WTC11 (cell line): Measurements from ENCODE around the gene RWDD2A. TPM values are rescaled to one million over a fixed set of nuclear protein-coding genes. Genes with fewer than 3 reads are reported as not detected.

ENCODE experiments used
- ATAC-seq: fragments of 200-7000 bp; cut with Tn5 transposase; 2 replicates; pipeline ENCODE4 v1.10.0; 2021; ENCODE audit warnings: mild to moderate bottlenecking, moderate library complexity
- CTCF ChIA-PET: fragments of 300-600 bp; sonication (Branson Sonifier 250); formaldehyde crosslinking; loops from one replicate; lab custom pipeline; 2021; ENCODE audit warnings: antibody characterized with exemption; lab: Charles Lee
- POLR2A ChIA-PET: fragments of 350-600 bp; sonication (Branson Sonifier 250); formaldehyde crosslinking; loops from one replicate; lab custom pipeline; 2021; ENCODE audit warnings: antibody characterized with exemption; lab: Charles Lee
- DNase-seq: peaks from one replicate; pipeline ENCODE4 v3.0.0; 2021; ENCODE audit warnings: low spot score
- H3K27ac Mint-ChIP-seq: 2 replicates; pipeline ENCODE4 v1.8.0; 2021; ENCODE audit warnings: mixed read lengths
- H3K27me3 Mint-ChIP-seq: 2 replicates; pipeline ENCODE4 v1.8.0; 2021; ENCODE audit warnings: low read depth, mild to moderate bottlenecking, moderate library complexity, mixed read lengths
- H3K36me3 Mint-ChIP-seq: 2 replicates; pipeline ENCODE4 v1.8.0; 2021; ENCODE audit warnings: mixed read lengths
- H3K4me1 Mint-ChIP-seq: 2 replicates; pipeline ENCODE4 v1.8.0; 2022; ENCODE audit warnings: mixed read lengths
- H3K4me3 Mint-ChIP-seq: 2 replicates; pipeline ENCODE4 v1.8.0; 2021; ENCODE audit warnings: mild to moderate bottlenecking, moderate library complexity, mixed read lengths
- H3K9me3 Mint-ChIP-seq: 2 replicates; pipeline ENCODE4 v1.8.0; 2021; ENCODE audit warnings: mixed read lengths
- CBFB ChIP-seq: sonication (generic); formaldehyde crosslinking; IDR thresholded peaks from 2 replicates; pipeline ENCODE4 v1.8.1; 2022; ENCODE audit warnings: mild to moderate bottlenecking, low read depth, missing genetic modification reagents
- EMX1 ChIP-seq: fragments of 250-450 bp; sonication (Bioruptor Pico); IDR thresholded peaks from 2 replicates; pipeline ENCODE4 v1.8.0; 2021; ENCODE audit warnings: mild to moderate bottlenecking
- FOXK1 ChIP-seq: sonication (generic); formaldehyde crosslinking; IDR thresholded peaks from 2 replicates; pipeline ENCODE4 v1.8.0; 2022; ENCODE audit warnings: mild to moderate bottlenecking, moderate library complexity, missing genetic modification reagents
- IRF2 ChIP-seq: sonication (generic); formaldehyde crosslinking; IDR thresholded peaks from 2 replicates; pipeline ENCODE4 v1.8.0; 2022; ENCODE audit warnings: low read depth, missing genetic modification reagents, borderline replicate concordance
- JAZF1 ChIP-seq: fragments of 250-450 bp; sonication (Bioruptor Pico); IDR thresholded peaks from 2 replicates; pipeline ENCODE4 v1.9.0; 2021; ENCODE audit warnings: moderate library complexity, mild to moderate bottlenecking, inconsistent platforms
- MYBL2 ChIP-seq: sonication (generic); formaldehyde crosslinking; IDR thresholded peaks from 2 replicates; pipeline ENCODE4 v1.8.1; 2023; ENCODE audit warnings: mild to moderate bottlenecking, moderate library complexity, missing genetic modification reagents
- TEAD4 ChIP-seq: sonication (generic); formaldehyde crosslinking; IDR thresholded peaks from 2 replicates; pipeline ENCODE4 v1.8.0; 2022; ENCODE audit warnings: mild to moderate bottlenecking, missing genetic modification reagents
- ZNF416 ChIP-seq: fragments of 250-450 bp; sonication (Bioruptor Pico); IDR thresholded peaks from 2 replicates; pipeline ENCODE4 v1.9.0; 2021; ENCODE audit warnings: mild to moderate bottlenecking, inconsistent platforms
- total RNA-seq: library from RNA; stranded (reverse); gene quantifications from 3 replicates; pipeline ENCODE4 v1.2.3, GENCODE V29; 2021
- TF ChIP-seq, protein P1 (sequence below): fragments of 250-450 bp; sonication (Bioruptor Pico); conservative IDR thresholded peaks from 2 replicates; pipeline ENCODE4 v1.9.0; 2021; ENCODE audit warnings: mild to moderate bottlenecking
- TF ChIP-seq, protein P2 (sequence below): sonication (generic); formaldehyde crosslinking; IDR thresholded peaks from 2 replicates; pipeline ENCODE4 v1.8.0; 2022; ENCODE audit warnings: missing genetic modification reagents
- TF ChIP-seq, protein P3 (sequence below): sonication (generic); formaldehyde crosslinking; conservative IDR thresholded peaks from 2 replicates; pipeline ENCODE4 v1.8.1; 2023; ENCODE audit warnings: mild to moderate bottlenecking, low read depth, missing genetic modification reagents, moderate library complexity

Gene RWDD2A
- total RNA-seq, 1 experiment from 2014 or later, result 5.2 TPM

DNA sequence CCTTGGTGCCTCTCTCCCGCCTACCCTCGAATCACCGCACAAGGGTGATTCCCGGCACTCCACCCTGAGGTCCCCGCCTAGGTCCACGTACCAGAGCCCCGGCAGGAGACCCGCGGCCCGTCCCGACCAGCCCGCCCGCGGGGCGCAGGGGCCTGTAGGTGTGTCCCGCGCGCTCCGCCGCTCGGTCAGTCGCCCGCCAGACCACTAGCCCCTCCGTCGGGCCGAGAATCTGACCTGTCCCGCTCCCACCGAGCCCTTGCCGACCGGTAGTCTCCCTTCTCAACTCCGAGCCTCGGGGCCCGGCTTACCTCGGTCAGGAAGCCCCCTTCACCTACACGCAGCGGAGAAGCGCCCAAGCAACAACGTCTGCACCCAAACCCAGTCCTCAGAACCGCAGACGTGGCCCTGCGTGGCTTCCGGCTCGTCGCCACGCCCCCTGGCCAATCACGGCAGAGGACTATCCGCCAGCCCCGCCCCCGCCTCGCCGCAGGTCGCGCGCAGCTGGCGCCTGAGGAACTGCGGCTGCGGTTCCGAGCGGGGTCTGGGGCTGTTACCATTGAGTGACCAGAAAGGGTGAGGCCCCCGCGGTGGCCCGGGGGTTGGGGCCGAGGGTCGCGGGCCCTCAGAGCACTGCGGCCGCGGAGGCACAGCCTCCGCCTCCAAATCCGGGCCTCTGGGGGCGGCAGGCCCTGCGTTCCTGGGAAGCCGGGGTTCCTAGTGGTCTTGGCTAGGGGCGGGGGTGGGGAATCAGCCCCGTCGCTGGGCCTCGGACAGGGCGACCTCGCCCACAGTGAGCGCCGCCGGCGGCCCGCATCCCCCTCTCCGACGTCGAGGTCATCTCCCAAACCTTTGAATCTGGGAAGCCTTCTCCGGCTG, at the start of gene RWDD2A, which contains the start of gene PGM3 (continued):
- 0 out of 2 replicates have a peak, but pooled peaks have one; percentile 52 for TF ChIP-seq FOXK1 (CRISPR knock-in tag)

DNA sequence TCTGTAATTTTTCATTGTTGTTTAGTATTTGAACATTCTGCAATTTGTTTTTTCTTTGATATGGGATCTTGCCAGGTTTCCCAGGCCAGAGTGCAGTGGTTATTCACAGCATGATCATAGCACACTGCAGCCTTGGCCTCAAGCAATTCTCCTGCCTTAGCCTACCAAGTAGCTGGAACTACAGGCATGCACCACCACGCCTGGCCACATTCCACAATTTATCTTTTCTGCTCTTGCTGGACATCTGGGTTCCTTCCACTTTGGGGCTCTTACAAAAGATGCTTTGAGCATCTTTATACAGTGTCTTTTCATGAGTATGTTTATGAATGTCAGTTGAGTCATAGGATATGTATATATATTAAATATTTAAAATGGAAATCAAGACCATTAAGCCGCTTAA, 42.0 kb upstream of the RWDD2A start:
- H3K4me1 Mint-ChIP-seq, result no peaks in the 10 kb centered on the region
- CTCF ChIA-PET, result no interaction called here

DNA sequence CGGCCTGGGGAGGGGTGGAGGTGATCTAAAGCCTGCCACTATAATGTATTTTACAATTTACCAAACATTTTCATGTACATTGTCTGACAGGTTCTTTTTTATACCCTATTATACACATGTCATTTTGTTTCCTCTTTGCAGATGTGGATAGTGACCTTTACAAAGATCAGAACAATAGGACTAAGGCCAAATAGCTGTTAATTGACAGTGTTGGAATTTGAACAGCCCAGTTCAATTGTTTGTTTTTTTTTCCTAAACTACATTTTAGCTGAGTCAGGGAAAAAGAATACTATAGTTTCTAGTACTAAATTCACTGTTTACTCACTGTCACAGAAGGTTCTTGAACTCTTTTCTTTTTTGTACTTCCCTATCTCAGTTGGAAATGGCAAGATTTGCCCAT, 40.2 kb upstream of the RWDD2A start:
- ATAC-seq (no peak), DNase-seq (no peak)
- H3K4me3 Mint-ChIP-seq, result no peak overlapping the region
- ChIA-PET POLR2A (interaction anchor here (0.7 kb wide), 1 partner anchor 523 kb away, joined by 4 read pairs; no protein-coding TSS in a partner anchor), CTCF (interaction anchor here (1.1 kb wide), 1 partner anchor 85 kb away, joined by 3 read pairs; the partner anchor contains the start of gene DOP1A)
- H3K4me1 Mint-ChIP-seq, result no peaks in the 10 kb centered on the region
- no peaks in the 10 kb centered on the region for H3K27me3 Mint-ChIP-seq
- TF ChIP-seq MYBL2 (CRISPR knock-in tag), result no peak
- TF ChIP-seq IRF2 (CRISPR knock-in tag), result no peak
- no peak overlapping the region for H3K27ac Mint-ChIP-seq
- H3K36me3 Mint-ChIP-seq, result peaks cover 19% of the 10 kb centered on the region
- no peaks in the 10 kb centered on the region for H3K9me3 Mint-ChIP-seq

More for the DNA sequence above, 42.0 kb upstream of the RWDD2A start:
- Mint-ChIP-seq H3K9me3 (no peaks in the 10 kb centered on the region), H3K4me3 (no peak overlapping the region), H3K27me3 (no peaks in the 10 kb centered on the region), H3K27ac (no peak overlapping the region), H3K36me3 (peaks cover 14% of the 10 kb centered on the region)
- ATAC-seq (no peak), DNase-seq (no peak)
- TF ChIP-seq, protein P1, sequence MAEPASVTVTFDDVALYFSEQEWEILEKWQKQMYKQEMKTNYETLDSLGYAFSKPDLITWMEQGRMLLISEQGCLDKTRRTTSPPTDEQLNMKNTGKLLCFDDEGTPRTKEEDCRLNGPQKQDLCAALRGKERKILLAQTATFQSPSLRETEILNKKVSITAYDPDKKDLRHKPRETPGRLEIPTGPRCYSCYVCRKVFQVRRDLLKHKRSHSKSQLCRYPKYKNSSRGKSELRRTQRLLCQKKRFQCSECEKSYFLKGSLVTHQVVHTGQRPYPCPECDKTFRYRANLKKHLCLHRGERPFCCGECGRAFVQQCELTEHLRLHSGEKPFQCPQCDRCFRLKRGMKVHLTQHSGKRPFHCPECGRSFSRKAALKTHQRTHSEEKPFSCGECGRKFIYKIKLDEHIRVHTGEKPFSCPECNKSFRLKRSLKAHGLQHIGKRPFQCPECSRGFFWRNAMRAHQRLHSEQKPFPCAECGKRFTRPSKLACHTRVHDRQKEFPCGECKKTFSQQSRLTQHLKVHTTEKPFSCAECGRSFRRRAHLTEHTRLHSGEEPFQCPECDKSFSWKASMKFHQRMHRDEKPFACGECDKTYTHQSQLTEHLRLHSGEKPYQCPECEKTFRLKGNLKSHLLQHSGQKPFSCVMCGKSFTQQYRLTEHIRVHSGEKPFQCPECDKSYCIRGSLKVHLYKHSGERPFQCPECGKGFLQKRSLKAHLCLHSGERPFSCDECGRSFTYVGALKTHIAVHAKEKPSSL (CRISPR knock-in tag), result no peak
- TF ChIP-seq, protein P2, sequence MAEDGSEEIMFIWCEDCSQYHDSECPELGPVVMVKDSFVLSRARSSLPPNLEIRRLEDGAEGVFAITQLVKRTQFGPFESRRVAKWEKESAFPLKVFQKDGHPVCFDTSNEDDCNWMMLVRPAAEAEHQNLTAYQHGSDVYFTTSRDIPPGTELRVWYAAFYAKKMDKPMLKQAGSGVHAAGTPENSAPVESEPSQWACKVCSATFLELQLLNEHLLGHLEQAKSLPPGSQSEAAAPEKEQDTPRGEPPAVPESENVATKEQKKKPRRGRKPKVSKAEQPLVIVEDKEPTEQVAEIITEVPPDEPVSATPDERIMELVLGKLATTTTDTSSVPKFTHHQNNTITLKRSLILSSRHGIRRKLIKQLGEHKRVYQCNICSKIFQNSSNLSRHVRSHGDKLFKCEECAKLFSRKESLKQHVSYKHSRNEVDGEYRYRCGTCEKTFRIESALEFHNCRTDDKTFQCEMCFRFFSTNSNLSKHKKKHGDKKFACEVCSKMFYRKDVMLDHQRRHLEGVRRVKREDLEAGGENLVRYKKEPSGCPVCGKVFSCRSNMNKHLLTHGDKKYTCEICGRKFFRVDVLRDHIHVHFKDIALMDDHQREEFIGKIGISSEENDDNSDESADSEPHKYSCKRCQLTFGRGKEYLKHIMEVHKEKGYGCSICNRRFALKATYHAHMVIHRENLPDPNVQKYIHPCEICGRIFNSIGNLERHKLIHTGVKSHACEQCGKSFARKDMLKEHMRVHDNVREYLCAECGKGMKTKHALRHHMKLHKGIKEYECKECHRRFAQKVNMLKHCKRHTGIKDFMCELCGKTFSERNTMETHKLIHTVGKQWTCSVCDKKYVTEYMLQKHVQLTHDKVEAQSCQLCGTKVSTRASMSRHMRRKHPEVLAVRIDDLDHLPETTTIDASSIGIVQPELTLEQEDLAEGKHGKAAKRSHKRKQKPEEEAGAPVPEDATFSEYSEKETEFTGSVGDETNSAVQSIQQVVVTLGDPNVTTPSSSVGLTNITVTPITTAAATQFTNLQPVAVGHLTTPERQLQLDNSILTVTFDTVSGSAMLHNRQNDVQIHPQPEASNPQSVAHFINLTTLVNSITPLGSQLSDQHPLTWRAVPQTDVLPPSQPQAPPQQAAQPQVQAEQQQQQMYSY (CRISPR knock-in tag), result no peak
- TF ChIP-seq EMX1 (no peak), CBFB (CRISPR knock-in tag) (no peak), ZNF416 (CRISPR knock-in tag) (no peak), JAZF1 (CRISPR knock-in tag) (no peak), TEAD4 (no peak)
- TF ChIP-seq, protein P3, sequence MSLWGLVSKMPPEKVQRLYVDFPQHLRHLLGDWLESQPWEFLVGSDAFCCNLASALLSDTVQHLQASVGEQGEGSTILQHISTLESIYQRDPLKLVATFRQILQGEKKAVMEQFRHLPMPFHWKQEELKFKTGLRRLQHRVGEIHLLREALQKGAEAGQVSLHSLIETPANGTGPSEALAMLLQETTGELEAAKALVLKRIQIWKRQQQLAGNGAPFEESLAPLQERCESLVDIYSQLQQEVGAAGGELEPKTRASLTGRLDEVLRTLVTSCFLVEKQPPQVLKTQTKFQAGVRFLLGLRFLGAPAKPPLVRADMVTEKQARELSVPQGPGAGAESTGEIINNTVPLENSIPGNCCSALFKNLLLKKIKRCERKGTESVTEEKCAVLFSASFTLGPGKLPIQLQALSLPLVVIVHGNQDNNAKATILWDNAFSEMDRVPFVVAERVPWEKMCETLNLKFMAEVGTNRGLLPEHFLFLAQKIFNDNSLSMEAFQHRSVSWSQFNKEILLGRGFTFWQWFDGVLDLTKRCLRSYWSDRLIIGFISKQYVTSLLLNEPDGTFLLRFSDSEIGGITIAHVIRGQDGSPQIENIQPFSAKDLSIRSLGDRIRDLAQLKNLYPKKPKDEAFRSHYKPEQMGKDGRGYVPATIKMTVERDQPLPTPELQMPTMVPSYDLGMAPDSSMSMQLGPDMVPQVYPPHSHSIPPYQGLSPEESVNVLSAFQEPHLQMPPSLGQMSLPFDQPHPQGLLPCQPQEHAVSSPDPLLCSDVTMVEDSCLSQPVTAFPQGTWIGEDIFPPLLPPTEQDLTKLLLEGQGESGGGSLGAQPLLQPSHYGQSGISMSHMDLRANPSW (CRISPR knock-in tag), result no peak
- POLR2A ChIA-PET, result no interaction called here
